Epithelial cell of esophagus (primary cell): ENCODE measurements around the gene KIAA0825.
"Not testable (repeated sequence)": the region's sequence is repeated elsewhere in the genome, so short reads cannot be mapped to it uniquely, and the experiment has no call there.

Experiments used
- DNase-seq: peaks from one replicate; pipeline ENCODE4 v3.0.0; 2010; ENCODE audit warnings: low read depth
- H3K4me3 ChIP-seq: 2 replicates; pipeline ENCODE4 v1.5.1; 2011; ENCODE audit warnings: mild to moderate bottlenecking, low read length, control low read depth
- TF ChIP-seq, protein P1 (sequence below): IDR thresholded peaks from 2 replicates; pipeline ENCODE4 v1.5.1; 2011; ENCODE audit warnings: low read depth, mild to moderate bottlenecking, low read length, control low read depth, inconsistent platforms; ENCODE audit not compliant: insufficient read depth; ENCODE audit errors: missing control alignments

KIAA0825 gene

DNA sequence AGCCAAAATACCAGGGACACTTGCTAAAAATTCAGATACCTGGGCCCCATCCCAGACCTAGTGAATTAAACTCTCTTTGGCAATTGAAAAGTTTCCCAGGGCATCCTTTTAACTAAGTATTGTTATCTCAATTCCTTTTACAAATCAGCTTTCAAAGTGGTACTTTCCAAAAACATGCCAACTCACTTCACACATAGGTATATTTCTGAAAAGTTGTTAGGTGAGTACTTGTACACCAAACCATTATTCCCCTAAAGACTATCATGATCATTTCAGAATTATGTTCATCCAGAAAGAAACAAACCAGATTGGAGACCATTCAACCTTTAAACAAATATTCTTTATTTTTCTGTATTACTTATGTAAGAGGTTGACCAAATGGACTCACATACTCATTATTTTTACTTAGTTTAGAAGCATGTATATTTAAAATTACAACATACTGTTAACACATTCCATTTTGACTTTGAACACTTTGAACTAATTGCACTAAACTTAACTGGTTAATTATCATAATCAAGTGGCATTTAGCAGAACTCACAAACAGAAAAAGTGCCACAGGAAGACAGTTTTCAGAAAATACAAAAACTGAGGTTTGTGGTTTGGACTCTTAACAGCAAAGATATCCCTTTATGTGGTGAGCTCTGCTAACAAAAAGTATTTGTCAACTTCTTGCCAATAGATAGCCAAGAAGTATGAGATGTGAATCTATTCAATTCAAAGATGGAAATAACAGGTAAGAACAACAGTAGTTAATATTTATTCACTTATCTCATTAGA is 40.7 kb downstream of the KIAA0825 start:
- H3K4me3 ChIP-seq: no peak overlapping the region
- no peak for DNase-seq
- TF ChIP-seq, protein P1, sequence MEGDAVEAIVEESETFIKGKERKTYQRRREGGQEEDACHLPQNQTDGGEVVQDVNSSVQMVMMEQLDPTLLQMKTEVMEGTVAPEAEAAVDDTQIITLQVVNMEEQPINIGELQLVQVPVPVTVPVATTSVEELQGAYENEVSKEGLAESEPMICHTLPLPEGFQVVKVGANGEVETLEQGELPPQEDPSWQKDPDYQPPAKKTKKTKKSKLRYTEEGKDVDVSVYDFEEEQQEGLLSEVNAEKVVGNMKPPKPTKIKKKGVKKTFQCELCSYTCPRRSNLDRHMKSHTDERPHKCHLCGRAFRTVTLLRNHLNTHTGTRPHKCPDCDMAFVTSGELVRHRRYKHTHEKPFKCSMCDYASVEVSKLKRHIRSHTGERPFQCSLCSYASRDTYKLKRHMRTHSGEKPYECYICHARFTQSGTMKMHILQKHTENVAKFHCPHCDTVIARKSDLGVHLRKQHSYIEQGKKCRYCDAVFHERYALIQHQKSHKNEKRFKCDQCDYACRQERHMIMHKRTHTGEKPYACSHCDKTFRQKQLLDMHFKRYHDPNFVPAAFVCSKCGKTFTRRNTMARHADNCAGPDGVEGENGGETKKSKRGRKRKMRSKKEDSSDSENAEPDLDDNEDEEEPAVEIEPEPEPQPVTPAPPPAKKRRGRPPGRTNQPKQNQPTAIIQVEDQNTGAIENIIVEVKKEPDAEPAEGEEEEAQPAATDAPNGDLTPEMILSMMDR: no peak

- TF ChIP-seq, protein P1: no peak
- no peak overlapping the region for H3K4me3 ChIP-seq
- DNase-seq: peak; percentile 65
Measured at GRCh38 chr5:94575196-94575595, 43.2 kb downstream of the KIAA0825 start.

- not testable (repeated sequence) for H3K4me3 ChIP-seq, DNase-seq
Measured at GRCh38 chr5:94573349-94573748, 45.1 kb downstream of the KIAA0825 start.

DNA sequence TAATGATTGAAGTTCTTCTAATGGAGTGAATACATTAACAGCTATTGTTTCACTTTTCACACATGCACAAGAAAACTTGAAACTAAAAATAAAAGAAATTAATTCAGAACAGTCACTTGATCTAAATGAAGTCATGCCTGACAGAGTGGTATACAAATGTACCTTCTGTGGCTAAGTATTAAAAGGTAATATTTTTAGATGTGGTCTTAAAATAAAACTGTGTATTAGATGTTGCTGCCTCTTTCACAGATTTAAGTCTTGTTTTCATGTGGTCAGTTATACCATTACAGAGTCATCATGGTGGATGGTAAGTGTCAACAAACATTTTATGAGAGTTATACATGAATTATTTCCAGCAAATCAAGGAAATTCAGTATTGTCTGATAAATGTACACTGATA is 47.0 kb downstream of the KIAA0825 start:
- H3K4me3 ChIP-seq: no peak overlapping the region
- TF ChIP-seq, protein P1: no peak
- DNase-seq: no peak

DNA sequence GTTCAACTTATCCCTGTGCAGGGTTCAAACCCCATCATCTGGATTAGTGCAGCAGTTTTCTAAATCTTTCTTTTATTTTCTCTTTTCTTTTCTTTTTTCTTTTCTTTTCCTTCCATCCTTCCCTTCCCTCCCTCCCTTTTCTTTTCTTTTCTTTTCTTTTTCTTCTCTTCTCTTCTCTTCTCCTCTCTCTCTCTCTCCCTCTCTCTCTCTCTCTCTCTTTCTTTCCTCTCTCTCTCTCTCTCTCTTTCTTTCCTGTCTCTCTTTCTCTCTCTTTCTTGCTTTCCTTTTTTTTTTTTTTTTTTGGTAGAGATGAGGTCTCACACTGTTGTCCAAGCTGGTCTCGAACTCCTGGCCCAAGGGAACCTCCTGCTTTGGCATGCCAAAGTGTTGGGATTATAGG is 53.6 kb downstream of the KIAA0825 start:
- no peak overlapping the region for H3K4me3 ChIP-seq
- DNase-seq: no peak
- TF ChIP-seq, protein P1: no peak

DNA sequence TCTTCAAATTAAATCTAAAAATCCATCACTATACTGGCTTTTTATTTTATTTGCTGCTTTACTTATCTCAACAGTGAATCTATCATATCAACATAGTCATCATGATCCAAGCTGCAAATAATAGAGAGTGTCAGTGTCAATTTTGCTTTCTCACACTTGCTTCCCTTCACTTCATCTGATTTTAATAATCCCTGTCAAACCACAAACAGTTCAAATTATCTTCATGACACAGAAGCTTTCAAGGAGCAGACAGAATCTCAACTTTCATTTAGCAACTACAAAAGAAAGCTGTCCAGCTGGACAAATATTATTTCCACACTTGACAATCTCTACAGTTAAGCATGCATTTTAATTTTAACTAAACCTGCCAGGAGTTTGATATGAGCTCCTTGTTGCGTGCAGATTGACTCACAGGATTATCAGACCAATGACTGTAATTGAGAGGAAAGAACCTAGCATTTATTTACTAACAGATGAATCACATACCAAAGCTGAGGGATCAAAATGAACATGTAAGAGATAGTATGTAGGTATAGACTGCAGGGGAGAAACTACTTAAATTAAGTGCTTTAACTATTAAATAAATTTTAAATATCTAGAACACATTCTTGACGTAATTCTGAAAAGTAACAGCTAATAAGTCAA is 56.0 kb downstream of the KIAA0825 start:
- DNase-seq: peak; percentile 67
- H3K4me3 ChIP-seq: no peak overlapping the region
- TF ChIP-seq, protein P1: no peak

GRCh38 chr5:94558028-94558427 is 60.4 kb downstream of the KIAA0825 start:
- no peak overlapping the region for H3K4me3 ChIP-seq
- DNase-seq: no peak
- TF ChIP-seq, protein P1: no peak
